Spleen (tissue), 13 donors: ENCODE measurements around the gene MST1. TPM values are rescaled to one million over a fixed set of nuclear protein-coding genes. Genes with fewer than 3 reads are reported as not detected.
A peak's percentile ranks its signal among the peaks of the same experiment; 100 is the strongest.

ENCODE experiments used
- DNase-seq: peaks from one replicate; pipeline ENCODE4 v3.0.0-alpha.2; 2020
- H3K27ac ChIP-seq, 8 donors: fragments of 200-600 bp; sonication (generic) in 7 of 8; 1 replicate in 4 of 8; 2 replicates in 4 of 8; pipeline versions ENCODE4 v1.5.0 to v1.8.0; 2016 to 2021; ENCODE audit warnings: inconsistent platforms in 4 of 8, mild to moderate bottlenecking in 4 of 8, moderate library complexity in 1 of 8
- H3K27me3 ChIP-seq, 7 donors: fragments of 200-600 bp; sonication (generic) in 6 of 7; replicated peaks in 1 of 7; 1 replicate in 4 of 7; 2 replicates in 3 of 7; pipeline versions ENCODE4 v1.5.0 to v1.8.0; 2016 to 2021; ENCODE audit warnings: inconsistent platforms in 3 of 7, mild to moderate bottlenecking in 1 of 7
- H3K36me3 ChIP-seq, 6 donors: fragments of 200-600 bp; sonication (generic) in 5 of 6; 1 replicate in 4 of 6; 2 replicates in 2 of 6; pipeline versions ENCODE4 v1.5.0 to v1.8.0; 2016 to 2021; ENCODE audit warnings: inconsistent platforms in 2 of 6
- H3K4me1 ChIP-seq, 6 donors: fragments of 200-600 bp; sonication (generic) in 5 of 6; 1 replicate in 3 of 6; 2 replicates in 3 of 6; pipeline versions ENCODE4 v1.5.0 to v1.8.0; 2016 to 2021; ENCODE audit warnings: inconsistent platforms in 3 of 6
- H3K4me3 ChIP-seq, 8 donors: fragments of 200-600 bp; sonication (generic) in 7 of 8; 1 replicate in 4 of 8; 2 replicates in 4 of 8; pipeline versions ENCODE4 v1.5.0 to v1.8.0; 2016 to 2021; ENCODE audit warnings: inconsistent platforms in 4 of 8, mild to moderate bottlenecking in 4 of 8, moderate library complexity in 2 of 8
- H3K9me3 ChIP-seq, 8 donors: fragments of 200-600 bp; sonication (generic) in 7 of 8; 1 replicate in 4 of 8; 2 replicates in 4 of 8; pipeline versions ENCODE4 v1.5.0 to v1.8.0; 2016 to 2021; ENCODE audit warnings: inconsistent platforms in 4 of 8
- POLR2A ChIP-seq, 3 donors: fragments of 450-650 bp; IDR thresholded peaks; one replicate each; pipeline ENCODE4 v1.5.1; 2017; ENCODE audit warnings: antibody characterized with exemption in 3 of 3, mild to moderate bottlenecking in 1 of 3
- POLR2AphosphoS5 ChIP-seq, 3 donors: sonication (generic); formaldehyde crosslinking; IDR thresholded peaks; one replicate each; pipeline ENCODE4 v1.5.1; 2017; ENCODE audit warnings: antibody characterized with exemption in 3 of 3
- WGBS, 5 donors: extraction: QIAGEN DNeasy Blood & Tissue Kit in 3 of 5; methylation state at CpG; one replicate each; pipeline versions ENCODE4 v1.1.5 to v1.1.7; 2013 to 2018; 5-methylcytosine and 5-hydroxymethylcytosine counted together
- intact Hi-C: fragments of 100-400 bp; cut with DNase I; formaldehyde crosslinking; loops from one replicate; pipeline ENCODE4 v1.15.0; 2023; ENCODE audit warnings: low total_unique reads
- long read RNA-seq, 2 donors: transcript quantifications; one replicate each; lab custom pipeline, GENCODE V29; 2026
- polyA plus RNA-seq, 3 donors: library from polyadenylated mRNA; stranded (reverse); fragments of 200-250 nt; gene quantifications; one replicate each; pipeline ENCODE4 v1.2.1, GENCODE V29; 2013
- total RNA-seq, 7 donors: library from RNA; depleted of rRNA in 3 of 7; stranded (reverse); fragments of >200 nt in 3 of 7; fragmentation: NEBNext Ultra II Directional in 4 of 7; extraction: Animal tissue kit (Norgen Biotek cat#: 25700) in 4 of 7; gene quantifications; one replicate each; pipeline versions ENCODE4 v1.1.0 to v1.2.1, GENCODE V29; 2016 to 2021
- TF ChIP-seq, protein P1 (sequence below), 11 experiments: fragments of 200-600 bp in 7 of 11; fragments of 450-650 bp in 4 of 11; sonication (generic) in 4 of 11; IDR thresholded peaks in 8 of 11; conservative IDR thresholded peaks in 3 of 11; 1 replicate in 7 of 11; 2 replicates in 4 of 11; pipeline versions ENCODE4 v1.4.0 to v1.8.0; 2016 to 2021; ENCODE audit warnings: antibody characterized with exemption in 11 of 11, inconsistent platforms in 4 of 11, mild to moderate bottlenecking in 1 of 11
- donor health status: healthy with polysubstance abuse.
- donor health status: DM: no; HTN: no; CAD: no; lungs with moderate emphysema.
- donor health status: DM: no; HTN: no; CAD: no.
- donor health status: Bipolar disorder and iron deficiency.
- donor health status: healthy.
- donor health status: DM: no; HTN: no; CAD: no.
- donor health status: DM: yes; HTN: yes; CAD: no.

MST1 gene
- total RNA-seq = 10 to 100 TPM; 17.0 to 26.9 (median 21.1) TPM
- 10 to 100 TPM; 28.0 to 65.8 (median 43.4) TPM for polyA plus RNA-seq
- long read RNA-seq, donor 1 = 0 reads
- long read RNA-seq, donor 2, partial matches to known transcripts = 13 of 14 reads
- long read RNA-seq, donor 2, other reads (novel, unspliced or antisense) = 0 of 14 reads

DNA sequence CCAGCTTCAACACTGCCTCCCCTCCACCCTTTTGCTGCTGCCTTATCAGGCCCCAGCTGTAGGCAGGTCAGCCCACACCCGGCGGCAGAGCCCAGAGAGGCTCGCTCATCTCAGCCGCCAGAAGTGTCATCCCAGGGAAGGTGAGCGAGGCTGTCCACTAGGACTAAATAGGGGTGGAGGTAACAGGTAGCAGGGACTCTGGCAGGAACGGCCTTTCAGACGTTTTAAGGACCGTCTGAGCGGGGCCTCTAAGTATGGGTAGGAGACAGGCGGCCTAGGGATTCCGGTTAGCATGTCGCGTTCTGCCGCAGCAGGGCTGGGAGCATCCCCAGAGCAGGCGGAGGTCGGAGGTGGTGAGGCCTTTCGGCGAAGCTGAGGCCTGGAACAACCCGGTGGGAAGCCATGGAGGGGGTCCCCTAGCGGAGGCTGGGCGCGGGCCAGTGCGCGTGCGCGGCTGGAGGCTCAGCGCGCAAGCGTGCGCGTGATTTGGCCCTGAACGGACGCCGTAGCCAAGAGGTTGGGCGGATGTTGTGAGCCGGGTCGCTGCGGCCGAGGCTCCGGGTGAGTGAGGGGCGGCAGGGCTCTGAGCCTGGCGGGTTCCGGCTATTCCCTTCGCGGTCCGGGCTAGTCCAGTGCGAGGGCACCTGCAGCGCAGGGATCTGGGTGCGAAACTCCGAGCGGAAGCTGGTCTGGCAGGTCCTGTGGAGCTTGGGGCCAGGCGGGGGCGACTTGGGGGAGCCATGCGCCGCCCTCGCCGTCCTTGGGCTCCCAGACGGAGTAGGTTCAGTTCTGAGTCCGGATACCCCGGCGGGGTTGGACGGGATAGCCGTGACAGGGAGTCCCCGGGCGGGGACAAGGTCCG lies at the start of gene MST1, which contains the start of gene RNF123:
MST1 (minus strand) TSS at position 429 of the 862 bp plus-strand sequence. CDS start 783 bp downstream, outside the sequence.
RNF123 (plus strand) TSS at position 512 of the 862 bp plus-strand sequence. CDS start 1,609 bp downstream, outside the sequence.
- Histone ChIP-seq H3K27ac (peak within 1 kb of the TSS; percentile 72 to 91 (median 84)), H3K9me3 (no peaks in the 10 kb centered on the region), H3K4me3 (peak within 1 kb of the TSS; percentile 86 to 100 (median 98)), H3K27me3 (peaks cover 0 to 22% (median 0%) of the 10 kb centered on the region in 7 donors), H3K36me3 (peaks cover 0 to 14% (median under 1%) of the 10 kb centered on the region in 6 donors), H3K4me1 (peaks cover 23 to 63% (median 49%) of the 10 kb centered on the region in 6 donors)
- intact Hi-C loops = no loop called here
- WGBS, 5 donors = 1 to 5% (median 2%) methylated on average over 30 to 66 of the region's 66 CpGs; no CpG with 5 or more reads in 1 of the 5 donors
- DNase-seq = peak; percentile 97
- peak; percentile 93 to 95 (median 94) for TF ChIP-seq POLR2AphosphoS5 (IDR thresholded peaks at IDR 0.05)
- TF ChIP-seq, protein P1, sequence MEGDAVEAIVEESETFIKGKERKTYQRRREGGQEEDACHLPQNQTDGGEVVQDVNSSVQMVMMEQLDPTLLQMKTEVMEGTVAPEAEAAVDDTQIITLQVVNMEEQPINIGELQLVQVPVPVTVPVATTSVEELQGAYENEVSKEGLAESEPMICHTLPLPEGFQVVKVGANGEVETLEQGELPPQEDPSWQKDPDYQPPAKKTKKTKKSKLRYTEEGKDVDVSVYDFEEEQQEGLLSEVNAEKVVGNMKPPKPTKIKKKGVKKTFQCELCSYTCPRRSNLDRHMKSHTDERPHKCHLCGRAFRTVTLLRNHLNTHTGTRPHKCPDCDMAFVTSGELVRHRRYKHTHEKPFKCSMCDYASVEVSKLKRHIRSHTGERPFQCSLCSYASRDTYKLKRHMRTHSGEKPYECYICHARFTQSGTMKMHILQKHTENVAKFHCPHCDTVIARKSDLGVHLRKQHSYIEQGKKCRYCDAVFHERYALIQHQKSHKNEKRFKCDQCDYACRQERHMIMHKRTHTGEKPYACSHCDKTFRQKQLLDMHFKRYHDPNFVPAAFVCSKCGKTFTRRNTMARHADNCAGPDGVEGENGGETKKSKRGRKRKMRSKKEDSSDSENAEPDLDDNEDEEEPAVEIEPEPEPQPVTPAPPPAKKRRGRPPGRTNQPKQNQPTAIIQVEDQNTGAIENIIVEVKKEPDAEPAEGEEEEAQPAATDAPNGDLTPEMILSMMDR (IDR thresholded peaks at IDR 0.05 in 8 of 11, conservative IDR thresholded peaks at IDR 0.05 in 3 of 11) = peak in 7 of 11 experiments; percentile 16 to 60 (median 44)
- TF ChIP-seq POLR2A (IDR thresholded peaks at IDR 0.05) = no peak

DNA sequence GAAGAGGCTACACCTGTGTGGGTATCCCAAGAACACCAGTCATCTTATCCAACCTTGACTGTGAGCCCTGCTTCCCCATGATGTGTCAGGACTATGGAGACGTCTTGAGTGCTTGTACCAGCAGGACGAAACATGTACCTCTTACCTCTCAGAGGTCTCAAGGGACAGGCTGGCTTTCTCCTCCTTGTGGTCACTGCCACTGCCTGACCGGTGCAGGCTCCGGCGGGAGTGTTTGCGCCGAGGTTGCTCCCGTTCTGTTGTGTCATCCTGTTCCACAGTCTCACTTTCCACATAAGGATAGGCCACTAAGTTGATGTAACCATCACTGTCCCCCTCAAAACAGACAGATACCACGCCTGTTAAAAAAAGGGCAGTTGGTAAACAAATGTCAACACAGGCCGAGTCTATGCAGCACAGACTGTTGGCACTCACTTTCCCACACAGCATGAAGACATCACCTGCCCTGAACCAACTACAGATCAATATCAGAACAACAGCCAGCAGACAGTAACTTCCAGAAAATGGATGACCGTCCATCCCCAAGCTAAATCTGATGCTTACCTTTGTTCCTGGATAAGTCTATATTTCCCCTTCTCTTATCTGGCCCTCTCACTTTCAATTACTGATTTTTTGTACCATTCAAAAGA lies 48.9 kb upstream of the MST1 start:
- TF ChIP-seq POLR2A (IDR thresholded peaks at IDR 0.05) = no peak
- TF ChIP-seq POLR2AphosphoS5 (IDR thresholded peaks at IDR 0.05) = peak in 1 of 3 donors; percentile 20
- Histone ChIP-seq H3K27me3 (no peaks in the 10 kb centered on the region), H3K27ac (no peak overlapping the region), H3K4me3 (no peak overlapping the region), H3K36me3 (peaks cover 0 to 97% (median 52%) of the 10 kb centered on the region in 6 donors), H3K4me1 (peaks cover 0 to 15% (median 6%) of the 10 kb centered on the region in 6 donors), H3K9me3 (no peaks in the 10 kb centered on the region)
- WGBS, 5 donors = 92 to 97% (median 94%) methylated on average over 11 of the region's 11 CpGs
- intact Hi-C loops = no loop called here
- no peak for DNase-seq

DNA sequence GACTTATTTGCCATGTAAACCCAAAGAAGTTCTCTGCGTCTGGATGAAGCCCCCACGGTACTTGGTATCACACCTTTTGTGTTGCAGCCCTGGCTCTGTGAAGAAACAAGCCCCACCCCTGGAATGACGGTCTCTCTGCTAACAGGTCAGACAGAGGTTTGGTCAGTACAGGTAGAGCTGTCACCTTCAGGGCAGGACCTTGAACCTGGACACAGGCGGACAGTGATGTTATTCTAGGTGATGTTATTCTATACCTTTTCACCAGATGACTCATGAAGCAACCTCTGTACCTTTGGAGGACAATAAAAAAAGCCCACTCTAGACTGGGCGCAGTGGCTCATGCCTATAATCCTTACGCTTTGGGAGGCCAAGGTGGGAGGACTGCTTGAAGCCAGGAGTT lies 45.5 kb upstream of the MST1 start:
- no peak for TF ChIP-seq POLR2A (IDR thresholded peaks at IDR 0.05)
- H3K27ac ChIP-seq = no peak overlapping the region
- no peaks in the 10 kb centered on the region for H3K27me3 ChIP-seq
- DNase-seq = no peak
- intact Hi-C loops = no loop called here
- H3K4me1 ChIP-seq = peaks cover 0 to 12% (median 6%) of the 10 kb centered on the region in 6 donors
- H3K36me3 ChIP-seq = peaks cover 0 to 100% (median 70%) of the 10 kb centered on the region in 6 donors
- H3K9me3 ChIP-seq = no peaks in the 10 kb centered on the region
- no peak overlapping the region for H3K4me3 ChIP-seq
- 94 to 99% (median 97%) methylated on average over 6 of the region's 6 CpGs for WGBS, 5 donors

DNA sequence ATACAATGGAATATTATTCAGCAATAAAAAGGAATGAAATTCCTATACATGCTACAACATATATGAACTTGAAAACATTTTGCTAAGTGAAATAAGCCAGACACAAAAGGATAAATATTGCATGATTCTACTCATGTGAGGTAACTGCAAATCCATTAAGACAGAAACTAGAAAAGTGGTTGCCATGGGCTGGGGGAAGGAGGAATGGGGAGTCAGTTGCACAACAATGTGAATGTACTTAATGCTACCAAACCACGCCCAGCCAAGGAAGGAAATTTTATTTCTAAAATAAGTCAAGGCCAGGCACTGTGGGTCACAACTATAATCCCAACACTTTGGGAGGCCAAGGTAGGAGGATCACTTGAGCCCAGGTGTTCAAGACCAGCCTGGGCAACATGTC lies 44.3 kb upstream of the MST1 start:
- Histone ChIP-seq H3K4me1 (peaks cover 0 to 12% (median 6%) of the 10 kb centered on the region in 6 donors), H3K27me3 (no peaks in the 10 kb centered on the region), H3K27ac (no peak overlapping the region), H3K4me3 (no peak overlapping the region), H3K9me3 (no peaks in the 10 kb centered on the region), H3K36me3 (peaks cover 0 to 100% (median 68%) of the 10 kb centered on the region in 6 donors)
- TF ChIP-seq POLR2A (IDR thresholded peaks at IDR 0.05) (no peak), POLR2AphosphoS5 (IDR thresholded peaks at IDR 0.05) (no peak)
- TF ChIP-seq, protein P1 (IDR thresholded peaks at IDR 0.05 in 8 of 11, conservative IDR thresholded peaks at IDR 0.05 in 3 of 11) = no peak
- DNase-seq = no peak
- intact Hi-C loops = no loop called here
- 32 to 71% (median 55%) methylated on average over 1 of the region's 1 CpG for WGBS, 5 donors
